Measurements from ENCODE around the gene ANKHD1.

GRCh38 chr5:140481758-140482157, 80.1 kb downstream of the ANKHD1 start:
- TF ChIP-seq CTCF (IDR thresholded peaks at IDR 0.05) (no peak), POLR2A (IDR thresholded peaks at IDR 0.05) (no peak)

Data from uterus (tissue), 2 donors.